ENCODE results near the gene FAM3B.

FAM3B gene

GRCh38 chr21:41387824-41388223, 71.2 kb downstream of the FAM3B start:
- H3K36me3 ChIP-seq (replicated peaks) = no peaks in the 10 kb centered on the region
- no peak overlapping the region for H3K27ac ChIP-seq
- DNase-seq = no peak
- TF ChIP-seq CTCF (IDR thresholded peaks at IDR 0.05; ENCODE audit: low read depth, low read length, missing control alignments) = no peak
- no peak overlapping the region for H3K4me3 ChIP-seq (ENCODE audit: low read depth, low read length)
- in situ Hi-C loops (cut with HindIII; ENCODE audit: low pct_ligation_motif_present, low sequenced_read_pairs) = no loop called here
- no peaks in the 10 kb centered on the region for H3K27me3 ChIP-seq (replicated peaks)

GRCh38 chr21:41388259-41388658, 71.7 kb downstream of the FAM3B start:
- no peaks in the 10 kb centered on the region for H3K27me3 ChIP-seq (replicated peaks)
- no peak overlapping the region for H3K27ac ChIP-seq
- no peak for DNase-seq
- in situ Hi-C loops (cut with HindIII; ENCODE audit: low pct_ligation_motif_present, low sequenced_read_pairs) = no loop called here
- TF ChIP-seq CTCF (IDR thresholded peaks at IDR 0.05; ENCODE audit: low read depth, low read length, missing control alignments) = no peak
- H3K36me3 ChIP-seq (replicated peaks) = no peaks in the 10 kb centered on the region
- no peak overlapping the region for H3K4me3 ChIP-seq (ENCODE audit: low read depth, low read length)

- in situ Hi-C loops (cut with HindIII; ENCODE audit: low pct_ligation_motif_present, low sequenced_read_pairs) = no loop called here
- no peak for DNase-seq
- Histone ChIP-seq H3K27ac (no peak overlapping the region), H3K36me3 (replicated peaks) (no peaks in the 10 kb centered on the region), H3K4me3 (ENCODE audit: low read depth, low read length) (no peak overlapping the region), H3K27me3 (replicated peaks) (no peaks in the 10 kb centered on the region)
- TF ChIP-seq CTCF (IDR thresholded peaks at IDR 0.05; ENCODE audit: low read depth, low read length, missing control alignments) = no peak
Measured at GRCh38 chr21:41390043-41390639, 73.5 kb downstream of the FAM3B start.

GRCh38 chr21:41393876-41394465, 77.4 kb downstream of the FAM3B start:
- no peak for TF ChIP-seq CTCF (IDR thresholded peaks at IDR 0.05; ENCODE audit: low read depth, low read length, missing control alignments)
- Histone ChIP-seq H3K27ac (no peak overlapping the region), H3K36me3 (replicated peaks) (no peaks in the 10 kb centered on the region), H3K4me3 (ENCODE audit: low read depth, low read length) (no peak overlapping the region), H3K27me3 (replicated peaks) (no peaks in the 10 kb centered on the region)
- DNase-seq = no peak
- in situ Hi-C loops (cut with HindIII; ENCODE audit: low pct_ligation_motif_present, low sequenced_read_pairs) = no loop called here

GRCh38 chr21:41396558-41397075, 80.0 kb downstream of the FAM3B start:
- no peaks in the 10 kb centered on the region for H3K36me3 ChIP-seq (replicated peaks)
- TF ChIP-seq CTCF (IDR thresholded peaks at IDR 0.05; ENCODE audit: low read depth, low read length, missing control alignments) = no peak
- in situ Hi-C loops (cut with HindIII; ENCODE audit: low pct_ligation_motif_present, low sequenced_read_pairs) = no loop called here
- no peak for DNase-seq
- H3K27ac ChIP-seq = no peak overlapping the region
- H3K27me3 ChIP-seq (replicated peaks) = no peaks in the 10 kb centered on the region
- no peak overlapping the region for H3K4me3 ChIP-seq (ENCODE audit: low read depth, low read length)
